Right lobe of liver (tissue), 6 donors: Measurements from ENCODE around the gene IL31RA. TPM values are rescaled to one million over a fixed set of nuclear protein-coding genes. Genes with fewer than 3 reads are reported as not detected.

Experiments used
- ATAC-seq, 4 donors: fragments of 200-7000 bp; cut with Tn5 transposase; one replicate each; pipeline ENCODE4 v1.9.1; 2020; ENCODE audit warnings: mild to moderate bottlenecking in 4 of 4, moderate library complexity in 4 of 4
- DNase-seq, 3 donors: peaks; one replicate each; pipeline ENCODE4 v3.0.0-alpha.2; 2020
- H3K27ac ChIP-seq, 3 donors: fragments of 200-600 bp; one replicate each; pipeline ENCODE4 v1.8.0; 2022
- H3K27me3 ChIP-seq, 2 donors: fragments of 200-600 bp; one replicate each; pipeline ENCODE4 v1.8.0; 2022
- H3K36me3 ChIP-seq, 4 donors: fragments of 200-600 bp; sonication (generic) in 1 of 4; one replicate each; pipeline versions ENCODE4 v1.5.1 to v1.8.0; 2017 to 2022; ENCODE audit warnings: control low read depth in 1 of 4
- H3K4me1 ChIP-seq, 4 donors: fragments of 200-600 bp; sonication (generic) in 1 of 4; one replicate each; pipeline versions ENCODE4 v1.5.1 to v1.8.0; 2017 to 2022; ENCODE audit warnings: control low read depth in 1 of 4
- H3K4me3 ChIP-seq, 3 donors: fragments of 200-600 bp; one replicate each; pipeline ENCODE4 v1.8.0; 2022
- H3K9me3 ChIP-seq, 4 donors: fragments of 200-600 bp; sonication (generic) in 1 of 4; one replicate each; pipeline versions ENCODE4 v1.5.1 to v1.8.0; 2017 to 2022; ENCODE audit warnings: control low read depth in 1 of 4
- CTCF ChIP-seq, 4 donors: fragments of 200-600 bp in 3 of 4; fragments of 450-650 bp in 1 of 4; IDR thresholded peaks; one replicate each; pipeline versions ENCODE4 v1.5.1 to v1.8.0; 2016 to 2022; ENCODE audit warnings: antibody characterized with exemption in 4 of 4, mild to moderate bottlenecking in 2 of 4
- POLR2A ChIP-seq: fragments of 450-650 bp; IDR thresholded peaks from one replicate; pipeline ENCODE4 v1.6.1; 2017; ENCODE audit warnings: antibody characterized with exemption, mild to moderate bottlenecking
- WGBS: methylation state at CpG from one replicate; pipeline ENCODE4 v1.1.6; 2018; ENCODE audit warnings: low coverage, low lambda C conversion rate; ENCODE audit not compliant: insufficient coverage; ENCODE audit errors: missing lambda C conversion rate; 5-methylcytosine and 5-hydroxymethylcytosine counted together
- intact Hi-C, 2 donors: fragments of 100-400 bp; cut with DNase I; formaldehyde crosslinking; loops; one replicate each; pipeline versions ENCODE4 v1.11.2 to v1.14.1; 2022
- total RNA-seq, 6 experiments: library from RNA; depleted of rRNA in 2 of 6; stranded (reverse); fragments of >200 nt in 2 of 6; fragmentation: NEBNext Ultra II Directional in 3 of 6; extraction: Animal tissue kit (Norgen Biotek cat#: 25700) in 3 of 6; gene quantifications; one replicate each; pipeline versions ENCODE4 v1.1.0 to v1.2.4, GENCODE V29; 2016 to 2023
- donor health status: DM: no; HTN: yes; CAD: no.
- donor health status: DM: no; HTN: no; CAD: no.
- donor health status: DM: no; HTN: no; CAD: no.
- donor health status: DM: no; HTN: yes; CAD: no.
- donor health status: DM: no; HTN: yes; CAD: no.

Gene IL31RA
- total RNA-seq, 6 experiments from 2014 or later: not detected

GRCh38 chr5:55927861-55928655 is 76.9 kb downstream of the IL31RA start:
- WGBS: 69% methylated on average over 9 of the region's 12 CpGs
- DNase-seq: peak in 2 of 3 donors; percentile 58 to 63
- peak; percentile 62 to 92 (median 78) for ATAC-seq
- Histone ChIP-seq H3K4me3 (no peak overlapping the region), H3K9me3 (no peaks in the 10 kb centered on the region), H3K27ac (peak overlapping the region in 2 of 3 donors; percentile 45 to 47), H3K27me3 (no peaks in the 10 kb centered on the region), H3K36me3 (no peaks in the 10 kb centered on the region), H3K4me1 (peaks cover 0 to 13% (median 6%) of the 10 kb centered on the region in 4 donors)
- intact Hi-C loops: no loop called here
- TF ChIP-seq POLR2A (no peak), CTCF (IDR thresholded peaks at IDR 0.05) (no peak)

- H3K9me3 ChIP-seq: no peaks in the 10 kb centered on the region
- peak overlapping the region in 2 of 3 donors; percentile 45 to 47 for H3K27ac ChIP-seq
- peaks cover 0 to 24% (median 9%) of the 10 kb centered on the region in 4 donors for H3K4me1 ChIP-seq
- no peaks in the 10 kb centered on the region for H3K27me3 ChIP-seq
- DNase-seq: no peak
- intact Hi-C loops: no loop called here
- no peak overlapping the region for H3K4me3 ChIP-seq
- ATAC-seq: no peak
- H3K36me3 ChIP-seq: no peaks in the 10 kb centered on the region
- WGBS: 89% methylated on average over 5 of the region's 12 CpGs
- TF ChIP-seq CTCF (IDR thresholded peaks at IDR 0.05): no peak
- no peak for TF ChIP-seq POLR2A
Measured at GRCh38 chr5:55929020-55929799, 78.1 kb downstream of the IL31RA start.

- no peaks in the 10 kb centered on the region for H3K27me3 ChIP-seq
- intact Hi-C loops: no loop called here
- H3K9me3 ChIP-seq: no peaks in the 10 kb centered on the region
- DNase-seq (no peak), ATAC-seq (no peak)
- 80% methylated on average over 4 of the region's 4 CpGs for WGBS
- H3K36me3 ChIP-seq: no peaks in the 10 kb centered on the region
- H3K27ac ChIP-seq: peak overlapping the region in 2 of 3 donors; percentile 73 to 91
- no peak overlapping the region for H3K4me3 ChIP-seq
- TF ChIP-seq CTCF (IDR thresholded peaks at IDR 0.05) (no peak), POLR2A (no peak)
- peaks cover 0 to 56% (median 23%) of the 10 kb centered on the region in 4 donors for H3K4me1 ChIP-seq
Measured at GRCh38 chr5:55932700-55933099, 81.5 kb downstream of the IL31RA start.

GRCh38 chr5:55933377-55934114 is 82.4 kb downstream of the IL31RA start:
- H3K4me1 ChIP-seq: peaks cover 0 to 65% (median 25%) of the 10 kb centered on the region in 4 donors
- peaks cover 0 to 7% (median under 1%) of the 10 kb centered on the region in 4 donors for H3K36me3 ChIP-seq
- WGBS: 83% methylated on average over 14 of the region's 14 CpGs
- DNase-seq (no peak), ATAC-seq (peak in 2 of 4 donors; percentile 0 to 2)
- H3K27ac ChIP-seq: peak overlapping the region; percentile 45 to 91 (median 73)
- TF ChIP-seq POLR2A (no peak), CTCF (IDR thresholded peaks at IDR 0.05) (no peak)
- no peaks in the 10 kb centered on the region for H3K27me3 ChIP-seq
- intact Hi-C loops: no loop called here
- H3K4me3 ChIP-seq: no peak overlapping the region
- no peaks in the 10 kb centered on the region for H3K9me3 ChIP-seq
